HepG2 (cell line): ENCODE results near the gene KIAA1328. TPM values are rescaled to one million over a fixed set of nuclear protein-coding genes. Genes with fewer than 3 reads are reported as not detected.

Experiments
- ASH2L ChIP-seq: fragments of 300-600, 200-600 bp; sonication (generic); IDR thresholded peaks from 2 replicates; pipeline ENCODE4 v1.7.0; 2017; ENCODE audit warnings: low read depth, mild to moderate bottlenecking, moderate library complexity, mixed read lengths, low read length; ENCODE audit not compliant: insufficient read length
- FOXC1 ChIP-seq: sonication (generic); formaldehyde crosslinking; IDR thresholded peaks from 2 replicates; pipeline ENCODE4 v1.8.0; 2022; ENCODE audit warnings: mild to moderate bottlenecking, missing genetic modification reagents, borderline replicate concordance
- HOXA5 ChIP-seq: sonication (generic); formaldehyde crosslinking; IDR thresholded peaks from 2 replicates; pipeline ENCODE4 v1.4.0; 2020; ENCODE audit warnings: missing genetic modification reagents
- JUNB ChIP-seq: sonication (generic); formaldehyde crosslinking; IDR thresholded peaks from 2 replicates; pipeline ENCODE4 v1.8.0; 2022; ENCODE audit warnings: missing genetic modification reagents, mild to moderate bottlenecking, borderline replicate concordance
- KMT2A ChIP-seq: sonication (generic); formaldehyde crosslinking; IDR thresholded peaks from 2 replicates; pipeline ENCODE4 v1.4.0; 2020; ENCODE audit warnings: missing genetic modification reagents
- MYC ChIP-seq: sonication (generic); formaldehyde crosslinking; IDR thresholded peaks from 2 replicates; pipeline ENCODE4 v1.9.0; 2021; ENCODE audit warnings: missing genetic modification reagents, borderline replicate concordance
- PHF20 ChIP-seq: sonication (generic); formaldehyde crosslinking; IDR thresholded peaks from 2 replicates; pipeline ENCODE4 v1.5.0; 2020; ENCODE audit warnings: mild to moderate bottlenecking, missing genetic modification reagents
- ZC3H13 ChIP-seq: sonication (generic); formaldehyde crosslinking; IDR thresholded peaks from 2 replicates; pipeline ENCODE4 v1.8.1; 2023; ENCODE audit warnings: mild to moderate bottlenecking, missing genetic modification reagents, moderate library complexity
- ZNF280D ChIP-seq: sonication (generic); formaldehyde crosslinking; IDR thresholded peaks from 2 replicates; pipeline ENCODE4 v1.5.1; 2020; ENCODE audit warnings: mild to moderate bottlenecking, missing genetic modification reagents
- ZNF780A ChIP-seq: sonication (generic); formaldehyde crosslinking; IDR thresholded peaks from 2 replicates; pipeline ENCODE4 v1.8.0; 2022; ENCODE audit warnings: mild to moderate bottlenecking, missing genetic modification reagents, moderate library complexity
- ZNF781 ChIP-seq: sonication (generic); formaldehyde crosslinking; IDR thresholded peaks from 2 replicates; pipeline ENCODE4 v1.5.1; 2020; ENCODE audit warnings: borderline replicate concordance, mild to moderate bottlenecking, missing genetic modification reagents; ENCODE audit errors: not compliant biosample characterization
- ZNF839 ChIP-seq: sonication (generic); formaldehyde crosslinking; IDR thresholded peaks from 2 replicates; pipeline ENCODE4 v1.4.0; 2020; ENCODE audit warnings: missing genetic modification reagents, mild to moderate bottlenecking, borderline replicate concordance
- polyA plus RNA-seq, 8 experiments: library from polyadenylated mRNA; depleted of rRNA in 3 of 8; stranded (reverse) in 7 of 8; unstranded in 1 of 8; fragments of >200 nt; fragmentation: Illumina TruSeq in 4 of 8; extraction: Trizol in 4 of 8; gene quantifications; 2 replicates each; pipeline versions ENCODE4 v1.2.1 to v1.2.3, GENCODE V29; 2011 to 2016; ENCODE audit warnings: low read depth in 4 of 8, missing spikeins in 1 of 8, mixed read lengths in 1 of 8; ENCODE audit not compliant: insufficient read depth in 1 of 8
- total RNA-seq, 5 experiments: library from RNA; depleted of rRNA; stranded (reverse); fragments of >200 nt; fragmentation: Illumina TruSeq; extraction: Trizol; gene quantifications; 2 replicates each; pipeline ENCODE4 v1.2.3, GENCODE V29; 2016; ENCODE audit warnings: low read depth in 1 of 5
- TF ChIP-seq, protein P1 (sequence below): sonication (generic); formaldehyde crosslinking; IDR thresholded peaks from 2 replicates; pipeline ENCODE4 v1.4.0; 2020; ENCODE audit warnings: missing genetic modification reagents, borderline replicate concordance
- TF ChIP-seq, protein P2 (sequence below): sonication (generic); formaldehyde crosslinking; IDR thresholded peaks from 2 replicates; pipeline ENCODE4 v1.4.0; 2020; ENCODE audit warnings: missing genetic modification reagents

Gene KIAA1328
- total and polyA plus RNA-seq, 2 of the 13 experiments (the other 11 are each of a cell fraction or from before 2014, with no cell fraction given): 4.1 to 6.0 TPM

DNA sequence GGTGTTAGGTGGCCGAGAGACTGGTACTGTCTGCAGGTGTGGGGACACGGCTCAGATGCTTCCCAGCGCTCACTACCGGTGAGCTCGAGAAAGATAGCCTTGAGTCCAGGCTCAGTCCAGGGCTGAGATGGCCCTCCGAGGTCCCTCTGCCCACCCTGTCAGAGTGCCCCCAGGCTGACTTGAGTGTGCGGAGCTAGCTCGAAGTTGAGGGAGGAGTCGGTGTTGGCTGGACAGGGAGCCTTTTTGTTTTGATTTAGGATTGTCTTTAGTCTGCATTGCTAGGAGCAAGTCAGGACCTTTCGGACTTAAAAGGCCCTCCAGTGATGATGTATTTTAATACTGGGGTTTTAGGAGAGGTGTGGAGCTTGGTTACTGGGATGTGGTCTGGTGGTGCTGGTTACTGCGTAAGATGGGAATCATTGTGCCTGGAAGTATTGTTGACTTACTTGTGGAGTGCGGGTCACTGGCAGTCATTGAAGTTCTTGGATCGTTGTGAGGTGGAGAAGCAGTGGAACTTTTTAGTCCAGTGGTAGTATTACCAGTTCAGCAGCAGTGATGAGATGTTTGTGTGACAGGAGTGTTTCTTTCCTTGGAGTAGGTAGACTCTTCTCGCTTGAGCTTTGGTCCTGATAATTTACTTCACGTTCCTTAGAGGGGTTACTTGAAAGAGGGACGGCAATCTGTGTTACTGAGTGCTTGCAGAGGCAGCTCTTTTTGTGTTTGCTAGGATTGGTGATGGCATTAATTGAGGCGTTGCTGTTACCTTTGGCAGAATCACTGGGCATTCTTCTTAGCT is 633 bp downstream of the KIAA1328 start (continued):
- peak; percentile 11 for TF ChIP-seq ASH2L
- peak; percentile 11; the same call in 1 of the 2 replicates for TF ChIP-seq ZNF280D (CRISPR knock-in tag)
- peak; percentile 30 for TF ChIP-seq ZNF781
- TF ChIP-seq ZNF839 (CRISPR knock-in tag): 0 out of 2 replicates have a peak, but pooled peaks have one; percentile 1
- TF ChIP-seq, protein P1, sequence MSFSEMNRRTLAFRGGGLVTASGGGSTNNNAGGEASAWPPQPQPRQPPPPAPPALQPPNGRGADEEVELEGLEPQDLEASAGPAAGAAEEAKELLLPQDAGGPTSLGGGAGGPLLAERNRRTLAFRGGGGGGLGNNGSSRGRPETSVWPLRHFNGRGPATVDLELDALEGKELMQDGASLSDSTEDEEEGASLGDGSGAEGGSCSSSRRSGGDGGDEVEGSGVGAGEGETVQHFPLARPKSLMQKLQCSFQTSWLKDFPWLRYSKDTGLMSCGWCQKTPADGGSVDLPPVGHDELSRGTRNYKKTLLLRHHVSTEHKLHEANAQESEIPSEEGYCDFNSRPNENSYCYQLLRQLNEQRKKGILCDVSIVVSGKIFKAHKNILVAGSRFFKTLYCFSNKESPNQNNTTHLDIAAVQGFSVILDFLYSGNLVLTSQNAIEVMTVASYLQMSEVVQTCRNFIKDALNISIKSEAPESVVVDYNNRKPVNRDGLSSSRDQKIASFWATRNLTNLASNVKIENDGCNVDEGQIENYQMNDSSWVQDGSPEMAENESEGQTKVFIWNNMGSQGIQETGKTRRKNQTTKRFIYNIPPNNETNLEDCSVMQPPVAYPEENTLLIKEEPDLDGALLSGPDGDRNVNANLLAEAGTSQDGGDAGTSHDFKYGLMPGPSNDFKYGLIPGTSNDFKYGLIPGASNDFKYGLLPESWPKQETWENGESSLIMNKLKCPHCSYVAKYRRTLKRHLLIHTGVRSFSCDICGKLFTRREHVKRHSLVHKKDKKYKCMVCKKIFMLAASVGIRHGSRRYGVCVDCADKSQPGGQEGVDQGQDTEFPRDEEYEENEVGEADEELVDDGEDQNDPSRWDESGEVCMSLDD (CRISPR knock-in tag): peak; percentile 9; the same call in 1 of the 2 replicates
- TF ChIP-seq, protein P2, sequence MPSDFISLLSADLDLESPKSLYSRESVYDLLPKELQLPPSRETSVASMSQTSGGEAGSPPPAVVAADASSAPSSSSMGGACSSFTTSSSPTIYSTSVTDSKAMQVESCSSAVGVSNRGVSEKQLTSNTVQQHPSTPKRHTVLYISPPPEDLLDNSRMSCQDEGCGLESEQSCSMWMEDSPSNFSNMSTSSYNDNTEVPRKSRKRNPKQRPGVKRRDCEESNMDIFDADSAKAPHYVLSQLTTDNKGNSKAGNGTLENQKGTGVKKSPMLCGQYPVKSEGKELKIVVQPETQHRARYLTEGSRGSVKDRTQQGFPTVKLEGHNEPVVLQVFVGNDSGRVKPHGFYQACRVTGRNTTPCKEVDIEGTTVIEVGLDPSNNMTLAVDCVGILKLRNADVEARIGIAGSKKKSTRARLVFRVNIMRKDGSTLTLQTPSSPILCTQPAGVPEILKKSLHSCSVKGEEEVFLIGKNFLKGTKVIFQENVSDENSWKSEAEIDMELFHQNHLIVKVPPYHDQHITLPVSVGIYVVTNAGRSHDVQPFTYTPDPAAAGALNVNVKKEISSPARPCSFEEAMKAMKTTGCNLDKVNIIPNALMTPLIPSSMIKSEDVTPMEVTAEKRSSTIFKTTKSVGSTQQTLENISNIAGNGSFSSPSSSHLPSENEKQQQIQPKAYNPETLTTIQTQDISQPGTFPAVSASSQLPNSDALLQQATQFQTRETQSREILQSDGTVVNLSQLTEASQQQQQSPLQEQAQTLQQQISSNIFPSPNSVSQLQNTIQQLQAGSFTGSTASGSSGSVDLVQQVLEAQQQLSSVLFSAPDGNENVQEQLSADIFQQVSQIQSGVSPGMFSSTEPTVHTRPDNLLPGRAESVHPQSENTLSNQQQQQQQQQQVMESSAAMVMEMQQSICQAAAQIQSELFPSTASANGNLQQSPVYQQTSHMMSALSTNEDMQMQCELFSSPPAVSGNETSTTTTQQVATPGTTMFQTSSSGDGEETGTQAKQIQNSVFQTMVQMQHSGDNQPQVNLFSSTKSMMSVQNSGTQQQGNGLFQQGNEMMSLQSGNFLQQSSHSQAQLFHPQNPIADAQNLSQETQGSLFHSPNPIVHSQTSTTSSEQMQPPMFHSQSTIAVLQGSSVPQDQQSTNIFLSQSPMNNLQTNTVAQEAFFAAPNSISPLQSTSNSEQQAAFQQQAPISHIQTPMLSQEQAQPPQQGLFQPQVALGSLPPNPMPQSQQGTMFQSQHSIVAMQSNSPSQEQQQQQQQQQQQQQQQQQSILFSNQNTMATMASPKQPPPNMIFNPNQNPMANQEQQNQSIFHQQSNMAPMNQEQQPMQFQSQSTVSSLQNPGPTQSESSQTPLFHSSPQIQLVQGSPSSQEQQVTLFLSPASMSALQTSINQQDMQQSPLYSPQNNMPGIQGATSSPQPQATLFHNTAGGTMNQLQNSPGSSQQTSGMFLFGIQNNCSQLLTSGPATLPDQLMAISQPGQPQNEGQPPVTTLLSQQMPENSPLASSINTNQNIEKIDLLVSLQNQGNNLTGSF (CRISPR knock-in tag): no peak
- TF ChIP-seq HOXA5: peak; percentile 6; the same call in 1 of the 2 replicates
- no peak for TF ChIP-seq MYC (CRISPR knock-in tag)
- TF ChIP-seq ZNF780A (CRISPR knock-in tag): 0 out of 2 replicates have a peak, but pooled peaks have one; percentile 8
- 0 out of 2 replicates have a peak, but pooled peaks have one; percentile 24 for TF ChIP-seq JUNB (CRISPR knock-in tag)
- no peak; the same call in 1 of the 2 replicates for TF ChIP-seq ZC3H13 (CRISPR knock-in tag)
- peak; percentile 13 for TF ChIP-seq KMT2A (CRISPR knock-in tag)
- 0 out of 2 replicates have a peak, but pooled peaks have one; percentile 34 for TF ChIP-seq FOXC1 (CRISPR knock-in tag)
- no peak for TF ChIP-seq PHF20
